ENCODE data around the gene ORC6. TPM values are rescaled to one million over a fixed set of nuclear protein-coding genes. Genes with fewer than 3 reads are reported as not detected.

Gene ORC6
- total RNA-seq, 2 experiments from 2014 or later: 3.7 to 3.8 TPM

GRCh38 chr16:46688654-46689364 lies 650 bp upstream of the ORC6 start, which contains the start of gene VPS35:
VPS35 (minus strand) TSS chr16:46689178; CDS start chr16:46689133, 45 bp downstream.
- Mint-ChIP-seq H3K36me3 (ENCODE audit: low read depth) (peaks cover 6% of the 10 kb centered on the region), H3K4me1 (ENCODE audit: low read depth) (peaks cover 41% of the 10 kb centered on the region), H3K27me3 (no peaks in the 10 kb centered on the region), H3K9me3 (no peaks in the 10 kb centered on the region), H3K27ac (no peak within 1 kb of the TSS), H3K4me3 (no peak within 1 kb of the TSS)
- peaks cover 23% of the 10 kb centered on the region for H3K4me1 ChIP-seq (ENCODE audit: insufficient read depth, low read length)
- ChIA-PET CTCF (interaction anchor here (2.4 kb wide), 1 partner anchor 15 kb away, joined by 8 read pairs; no protein-coding TSS in a partner anchor), POLR2A (interaction anchor here (0.9 to 1.5 kb wide), 3 partner anchors 101 to 142 kb away, joined by 3 to 6 read pairs (median 3); partner anchors contain the start of gene C16orf87)
- ATAC-seq (ENCODE audit: poor library complexity) (peak; percentile 90), DNase-seq (peak; percentile 98 to 100 (median 99))
- intact Hi-C loops (cut with DNase I, micrococcal nuclease): loop anchor here (1.0 to 10.0 kb wide), 8 partner anchors 142 to 1558 kb away; partner anchors contain the start of genes C16orf87 (in 2 of the 2), DNAJA2 (in 2 of the 2), ABCC11 (in 1 of the 2) and ITFG1 (in 1 of the 2)
- H3K27ac ChIP-seq (ENCODE audit: low read depth in 1 of 2, low read length in 2 of 2): peak within 1 kb of the TSS; percentile 91 to 98
- H3K4me3 ChIP-seq (ENCODE audit: low read length): peak within 1 kb of the TSS; percentile 94
- TF ChIP-seq, protein P1, sequence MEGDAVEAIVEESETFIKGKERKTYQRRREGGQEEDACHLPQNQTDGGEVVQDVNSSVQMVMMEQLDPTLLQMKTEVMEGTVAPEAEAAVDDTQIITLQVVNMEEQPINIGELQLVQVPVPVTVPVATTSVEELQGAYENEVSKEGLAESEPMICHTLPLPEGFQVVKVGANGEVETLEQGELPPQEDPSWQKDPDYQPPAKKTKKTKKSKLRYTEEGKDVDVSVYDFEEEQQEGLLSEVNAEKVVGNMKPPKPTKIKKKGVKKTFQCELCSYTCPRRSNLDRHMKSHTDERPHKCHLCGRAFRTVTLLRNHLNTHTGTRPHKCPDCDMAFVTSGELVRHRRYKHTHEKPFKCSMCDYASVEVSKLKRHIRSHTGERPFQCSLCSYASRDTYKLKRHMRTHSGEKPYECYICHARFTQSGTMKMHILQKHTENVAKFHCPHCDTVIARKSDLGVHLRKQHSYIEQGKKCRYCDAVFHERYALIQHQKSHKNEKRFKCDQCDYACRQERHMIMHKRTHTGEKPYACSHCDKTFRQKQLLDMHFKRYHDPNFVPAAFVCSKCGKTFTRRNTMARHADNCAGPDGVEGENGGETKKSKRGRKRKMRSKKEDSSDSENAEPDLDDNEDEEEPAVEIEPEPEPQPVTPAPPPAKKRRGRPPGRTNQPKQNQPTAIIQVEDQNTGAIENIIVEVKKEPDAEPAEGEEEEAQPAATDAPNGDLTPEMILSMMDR (IDR thresholded peaks at IDR 0.05): no peak
- H3K27me3 ChIP-seq (ENCODE audit: control insufficient read depth in 1 of 2, insufficient read depth in 2 of 2, low read length in 2 of 2): no peaks in the 10 kb centered on the region
- H3K36me3 ChIP-seq (ENCODE audit: insufficient read depth, low read length): no peaks in the 10 kb centered on the region
- H3K9me3 ChIP-seq (ENCODE audit: control insufficient read depth in 1 of 2, insufficient read depth in 1 of 2, low read length in 2 of 2): no peaks in the 10 kb centered on the region

DNA sequence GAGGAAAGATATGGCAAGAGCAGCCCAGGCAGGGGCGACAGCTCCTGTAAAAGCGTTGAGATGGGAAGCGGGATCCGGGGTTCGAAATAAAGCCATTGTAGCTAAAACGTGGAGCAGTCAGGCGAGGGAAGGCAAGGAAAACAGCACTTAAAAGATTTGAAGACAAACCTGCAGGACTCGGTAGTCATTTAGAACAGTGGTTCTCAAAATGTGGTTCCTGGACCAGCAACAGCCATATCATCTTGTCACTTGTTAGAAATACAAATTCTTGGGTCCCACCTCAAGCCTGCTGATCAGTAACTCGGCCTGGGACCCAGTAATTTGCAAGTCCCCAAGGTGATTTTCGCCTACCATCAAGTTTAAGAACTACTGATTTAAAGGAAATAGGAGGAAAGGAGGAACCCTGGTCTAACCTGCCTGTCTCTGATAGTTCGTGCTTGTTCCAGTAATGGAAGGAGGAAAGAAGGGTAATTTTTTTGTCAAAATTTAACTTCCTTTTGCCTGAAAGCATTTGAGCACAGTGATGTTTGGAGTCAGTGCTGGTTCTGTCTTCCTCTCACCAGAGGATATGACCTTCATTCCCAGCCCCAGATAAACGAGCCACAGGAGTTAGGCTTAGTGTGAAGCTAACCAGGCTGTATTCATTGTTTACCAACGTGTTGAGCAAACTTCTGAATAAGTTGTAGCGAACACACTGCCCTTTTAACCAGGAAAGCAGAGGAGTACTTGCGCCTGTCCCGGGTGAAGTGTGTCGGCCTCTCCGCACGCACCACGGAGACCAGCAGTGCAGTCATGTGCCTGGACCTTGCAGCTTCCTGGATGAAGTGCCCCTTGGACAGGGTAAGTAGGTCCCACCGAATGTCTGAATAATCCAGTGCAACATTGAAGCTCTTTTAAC lies 1.1 kb downstream of the ORC6 start:
- H3K36me3 ChIP-seq (ENCODE audit: insufficient read depth, low read length): no peaks in the 10 kb centered on the region
- Mint-ChIP-seq H3K4me1 (ENCODE audit: low read depth) (peaks cover 24% of the 10 kb centered on the region), H3K4me3 (peak overlapping the region; percentile 76), H3K9me3 (no peaks in the 10 kb centered on the region), H3K27me3 (no peaks in the 10 kb centered on the region), H3K27ac (peak overlapping the region; percentile 69), H3K36me3 (ENCODE audit: low read depth) (peaks cover 6% of the 10 kb centered on the region)
- no peaks in the 10 kb centered on the region for H3K9me3 ChIP-seq (ENCODE audit: control insufficient read depth in 1 of 2, insufficient read depth in 1 of 2, low read length in 2 of 2)
- ChIA-PET CTCF (interaction anchor here (2.4 kb wide), 1 partner anchor 17 kb away, joined by 8 read pairs; no protein-coding TSS in a partner anchor), POLR2A (interaction anchor here (1.2 to 1.5 kb wide), 2 partner anchors 99 to 140 kb away, joined by 3 to 6 read pairs; partner anchors contain the start of gene C16orf87)
- DNase-seq (no peak), ATAC-seq (ENCODE audit: poor library complexity) (no peak)
- peak overlapping the region; percentile 6 to 91 for H3K27ac ChIP-seq (ENCODE audit: low read depth in 1 of 2, low read length in 2 of 2)
- intact Hi-C loops (cut with DNase I, micrococcal nuclease): loop anchor here in 1 of 2 experiments (2.0 kb wide), 2 partner anchors 94 to 192 kb away; no protein-coding TSS in a partner anchor
- peaks cover 23% of the 10 kb centered on the region for H3K4me1 ChIP-seq (ENCODE audit: insufficient read depth, low read length)
- H3K27me3 ChIP-seq (ENCODE audit: control insufficient read depth in 1 of 2, insufficient read depth in 2 of 2, low read length in 2 of 2): no peaks in the 10 kb centered on the region
- H3K4me3 ChIP-seq (ENCODE audit: low read length): peak overlapping the region; percentile 94
- TF ChIP-seq, protein P1 (IDR thresholded peaks at IDR 0.05): no peak

DNA sequence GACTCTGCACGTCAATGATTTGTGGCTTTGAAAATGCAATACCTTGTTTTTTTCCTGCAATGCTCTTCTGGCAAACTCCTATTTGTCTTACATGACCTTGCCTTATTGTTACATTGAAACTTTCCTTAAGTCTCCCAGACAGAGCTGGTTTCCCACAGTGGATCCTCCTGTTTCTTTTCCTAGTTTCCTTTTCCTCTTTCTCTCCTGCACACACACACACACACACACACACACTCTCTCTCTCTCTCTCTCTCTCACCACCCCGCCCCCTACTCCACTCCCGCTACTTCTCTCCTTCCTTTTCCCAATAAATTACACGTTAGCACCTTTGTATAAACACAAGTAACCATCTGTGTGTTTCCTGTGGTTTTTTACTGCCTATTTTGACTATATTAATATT lies 2.3 kb downstream of the ORC6 start:
- Histone ChIP-seq H3K4me3 (ENCODE audit: low read length) (no peak overlapping the region), H3K36me3 (ENCODE audit: insufficient read depth, low read length) (no peaks in the 10 kb centered on the region), H3K27ac (ENCODE audit: low read depth in 1 of 2, low read length in 2 of 2) (no peak overlapping the region), H3K9me3 (ENCODE audit: control insufficient read depth in 1 of 2, insufficient read depth in 1 of 2, low read length in 2 of 2) (no peaks in the 10 kb centered on the region), H3K4me1 (ENCODE audit: insufficient read depth, low read length) (peaks cover 23% of the 10 kb centered on the region), H3K27me3 (ENCODE audit: control insufficient read depth in 1 of 2, insufficient read depth in 2 of 2, low read length in 2 of 2) (no peaks in the 10 kb centered on the region)
- TF ChIP-seq, protein P1 (IDR thresholded peaks at IDR 0.05): no peak
- H3K4me3 Mint-ChIP-seq: peak overlapping the region; percentile 76
- H3K36me3 Mint-ChIP-seq (ENCODE audit: low read depth): peaks cover 6% of the 10 kb centered on the region
- no peaks in the 10 kb centered on the region for H3K9me3 Mint-ChIP-seq
- ChIA-PET POLR2A (no interaction called here), CTCF (interaction anchor here (1.0 kb wide), 1 partner anchor 18 kb away, joined by 3 read pairs; no protein-coding TSS in a partner anchor)
- DNase-seq: no peak
- no peaks in the 10 kb centered on the region for H3K27me3 Mint-ChIP-seq
- intact Hi-C loops (cut with DNase I, micrococcal nuclease): loop anchor here in 1 of 2 experiments (2.0 kb wide), 2 partner anchors 93 to 191 kb away; no protein-coding TSS in a partner anchor
- H3K4me1 Mint-ChIP-seq (ENCODE audit: low read depth): peaks cover 16% of the 10 kb centered on the region
- H3K27ac Mint-ChIP-seq: peak overlapping the region; percentile 69
- no peak for ATAC-seq (ENCODE audit: poor library complexity)
